Measurements from ENCODE around the gene RINT1.

- TF ChIP-seq EZH2 (IDR thresholded peaks at IDR 0.05; ENCODE audit: insufficient read depth, low read length), result no peak
- no peak for TF ChIP-seq CTCF (IDR thresholded peaks at IDR 0.05; ENCODE audit: insufficient read depth, low read depth, low read length)
Observed at GRCh38 chr7:105584165-105584564, 52.2 kb downstream of the RINT1 start.
